Retinal pigment epithelial cell (primary cell): ENCODE data around the gene SLC7A14.

Source experiments
- DNase-seq: peaks from one replicate; pipeline ENCODE4 v3.0.0-alpha.2; 2010; ENCODE audit warnings: low read depth
- H3K4me3 ChIP-seq: 2 replicates; pipeline ENCODE4 v1.5.1; 2011; ENCODE audit warnings: mild to moderate bottlenecking, low read length, control low read depth, moderate library complexity
- TF ChIP-seq, protein P1 (sequence below): conservative IDR thresholded peaks from 2 replicates; pipeline ENCODE4 v1.5.1; 2011; ENCODE audit warnings: low read depth, low read length, control low read depth, inconsistent platforms

Gene SLC7A14

DNA sequence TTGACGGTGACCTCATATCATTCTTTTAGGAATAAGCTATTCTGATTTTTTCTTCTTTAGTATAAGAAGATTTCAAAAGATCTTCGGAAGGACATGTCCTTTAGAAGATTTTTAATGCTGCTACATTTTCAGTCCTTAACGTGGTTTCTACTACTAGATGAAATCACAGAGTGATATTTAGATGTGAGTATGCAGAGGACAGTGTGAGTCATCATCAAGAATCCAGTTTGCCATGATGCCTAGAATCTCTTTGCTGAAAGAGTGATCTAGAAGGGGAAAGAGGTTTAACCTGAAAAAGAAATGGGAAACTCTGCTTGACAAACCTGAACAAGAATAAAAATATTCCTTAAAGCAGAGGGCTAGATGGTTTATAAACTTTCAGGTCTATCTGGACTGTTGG is 43.2 kb downstream of the SLC7A14 start:
- DNase-seq: no peak
- TF ChIP-seq, protein P1, sequence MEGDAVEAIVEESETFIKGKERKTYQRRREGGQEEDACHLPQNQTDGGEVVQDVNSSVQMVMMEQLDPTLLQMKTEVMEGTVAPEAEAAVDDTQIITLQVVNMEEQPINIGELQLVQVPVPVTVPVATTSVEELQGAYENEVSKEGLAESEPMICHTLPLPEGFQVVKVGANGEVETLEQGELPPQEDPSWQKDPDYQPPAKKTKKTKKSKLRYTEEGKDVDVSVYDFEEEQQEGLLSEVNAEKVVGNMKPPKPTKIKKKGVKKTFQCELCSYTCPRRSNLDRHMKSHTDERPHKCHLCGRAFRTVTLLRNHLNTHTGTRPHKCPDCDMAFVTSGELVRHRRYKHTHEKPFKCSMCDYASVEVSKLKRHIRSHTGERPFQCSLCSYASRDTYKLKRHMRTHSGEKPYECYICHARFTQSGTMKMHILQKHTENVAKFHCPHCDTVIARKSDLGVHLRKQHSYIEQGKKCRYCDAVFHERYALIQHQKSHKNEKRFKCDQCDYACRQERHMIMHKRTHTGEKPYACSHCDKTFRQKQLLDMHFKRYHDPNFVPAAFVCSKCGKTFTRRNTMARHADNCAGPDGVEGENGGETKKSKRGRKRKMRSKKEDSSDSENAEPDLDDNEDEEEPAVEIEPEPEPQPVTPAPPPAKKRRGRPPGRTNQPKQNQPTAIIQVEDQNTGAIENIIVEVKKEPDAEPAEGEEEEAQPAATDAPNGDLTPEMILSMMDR: no peak
- H3K4me3 ChIP-seq: no peak overlapping the region

DNA sequence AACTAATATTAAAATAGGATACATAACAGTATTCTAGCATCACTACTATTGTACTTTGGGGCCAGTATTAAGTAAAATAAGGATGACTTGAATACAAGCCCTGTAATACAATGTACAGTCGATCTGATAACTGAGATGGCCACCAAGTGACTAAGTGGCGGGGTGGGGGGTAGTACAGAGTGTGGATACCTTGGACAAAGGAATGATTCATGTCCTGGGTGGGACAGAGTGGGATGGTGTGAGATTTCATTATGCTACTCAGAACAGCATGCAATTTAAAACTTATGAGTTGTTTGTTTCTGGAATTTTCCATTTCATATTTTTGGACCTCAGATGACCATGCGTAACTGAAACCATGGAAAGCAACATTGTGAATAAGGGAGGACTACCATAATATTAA is 46.0 kb downstream of the SLC7A14 start:
- no peak for DNase-seq
- TF ChIP-seq, protein P1: no peak
- no peak overlapping the region for H3K4me3 ChIP-seq

DNA sequence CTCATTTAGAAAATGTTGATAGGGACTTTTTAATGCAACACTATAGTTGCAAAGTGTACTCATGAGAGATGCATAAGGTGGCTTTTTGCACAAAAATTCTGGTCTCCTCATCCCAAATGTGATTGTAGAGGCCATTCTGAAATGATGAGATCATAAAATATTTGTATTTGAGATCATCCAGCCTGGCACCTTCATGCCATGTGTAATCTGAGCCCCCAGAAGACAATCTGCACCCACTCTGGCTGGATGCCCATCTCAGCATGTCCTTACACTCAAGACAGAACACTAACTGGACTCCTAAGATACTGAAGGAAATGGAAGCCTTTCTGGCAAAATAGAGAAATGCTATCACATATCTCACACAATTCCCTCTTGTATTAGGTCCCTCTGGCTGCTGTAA is 49.2 kb downstream of the SLC7A14 start:
- no peak for DNase-seq
- H3K4me3 ChIP-seq: no peak overlapping the region
- TF ChIP-seq, protein P1: no peak

DNA sequence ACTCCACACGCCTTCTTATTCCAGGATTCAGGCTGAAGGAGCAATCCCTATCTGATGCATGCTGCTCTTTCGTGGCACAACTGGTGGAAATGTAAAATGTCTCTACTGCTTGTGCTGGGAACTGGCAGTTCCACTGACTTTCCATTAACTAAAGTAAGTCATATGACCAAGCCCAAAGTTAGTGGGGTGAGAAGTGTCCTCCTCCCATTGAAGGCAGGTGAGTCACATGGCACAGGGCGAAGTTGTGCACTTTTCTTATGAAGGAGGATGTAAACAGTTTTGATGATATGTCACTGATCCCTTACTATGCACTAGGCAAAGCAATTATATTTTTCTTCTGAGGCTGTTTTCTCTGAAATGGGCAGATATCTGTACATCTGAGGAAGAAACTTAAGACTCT is 51.6 kb downstream of the SLC7A14 start:
- TF ChIP-seq, protein P1: no peak
- H3K4me3 ChIP-seq: no peak overlapping the region
- DNase-seq: no peak

DNA sequence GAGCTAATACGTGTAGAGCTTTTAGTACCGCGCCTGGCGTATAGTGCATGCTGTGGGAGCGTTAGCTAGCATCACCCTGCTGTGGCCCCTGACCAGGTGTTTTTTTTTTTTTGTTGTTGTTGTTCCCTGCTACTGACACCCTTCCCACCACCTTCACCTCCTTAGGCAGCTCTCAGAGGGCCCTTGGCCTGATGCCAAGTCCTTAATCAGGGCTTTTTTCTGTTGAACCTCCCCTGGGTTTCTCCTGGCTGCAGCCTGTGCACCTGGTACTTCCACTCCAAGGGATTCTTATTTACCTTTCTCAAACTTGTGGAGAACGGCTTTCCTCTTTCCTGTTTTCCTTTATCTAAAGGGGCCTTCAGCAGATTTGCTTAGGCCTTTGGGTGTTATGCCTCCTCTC is 53.3 kb downstream of the SLC7A14 start:
- no peak overlapping the region for H3K4me3 ChIP-seq
- TF ChIP-seq, protein P1: no peak
- DNase-seq: no peak

DNA sequence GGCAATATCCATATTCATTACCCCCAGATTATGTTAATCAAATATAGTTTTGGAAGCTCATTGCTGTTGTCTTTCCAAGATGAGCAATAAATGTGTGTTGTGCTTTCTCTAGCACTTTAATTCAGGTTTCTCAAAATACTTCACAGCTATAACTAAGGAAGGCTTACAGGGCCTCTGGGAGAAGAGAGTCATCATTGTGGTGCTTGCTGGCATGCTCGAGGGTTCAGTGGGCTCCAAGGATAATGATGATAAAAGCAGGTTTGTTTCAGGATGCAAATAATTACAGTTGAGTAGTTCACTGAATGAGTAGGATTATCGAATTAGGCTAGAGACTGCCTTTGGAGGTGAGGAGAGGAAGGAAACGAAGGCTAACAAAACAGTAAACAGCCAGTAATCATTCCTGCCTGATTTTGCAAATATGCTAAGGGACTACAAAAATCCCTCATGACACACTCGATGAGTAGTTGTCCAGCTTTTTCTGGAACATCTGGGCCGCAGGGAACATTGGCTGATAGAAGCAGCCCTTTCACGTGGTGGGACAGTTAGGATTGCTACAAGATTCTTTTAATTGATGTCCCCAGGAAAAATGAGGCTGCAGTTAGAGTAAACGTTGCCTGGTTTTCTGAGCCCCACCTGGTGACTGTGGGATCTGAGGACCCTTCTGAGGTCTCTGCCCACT is 54.1 kb downstream of the SLC7A14 start:
- no peak for DNase-seq

DNA sequence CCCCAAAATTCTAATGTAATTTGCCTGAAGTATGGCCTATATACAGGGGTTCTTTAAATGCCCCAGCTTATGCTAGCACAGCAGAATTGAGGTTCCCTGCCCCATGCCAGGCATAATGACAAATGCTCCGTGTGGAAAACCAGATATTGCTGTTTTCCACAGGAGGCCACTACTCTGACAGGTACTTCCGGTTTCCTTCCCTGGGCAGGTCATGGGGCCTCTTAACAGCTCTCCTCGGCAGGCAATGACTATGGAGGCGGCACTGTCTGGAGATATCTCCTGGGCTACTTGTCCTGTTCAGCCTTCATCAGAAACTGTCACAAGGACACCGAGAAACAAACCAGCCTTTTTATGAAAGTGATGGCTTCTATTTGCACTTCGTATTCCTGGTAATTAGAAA is 54.8 kb downstream of the SLC7A14 start:
- no peak for DNase-seq
- no peak overlapping the region for H3K4me3 ChIP-seq

More for the DNA sequence above, 54.1 kb downstream of the SLC7A14 start:
- H3K4me3 ChIP-seq: no peak overlapping the region
- TF ChIP-seq, protein P1: no peak

More for the DNA sequence above, 54.8 kb downstream of the SLC7A14 start:
- TF ChIP-seq, protein P1: no peak
